Endothelial cell of umbilical vein (primary cell): ENCODE data around the gene GYS1. TPM values are rescaled to one million over a fixed set of nuclear protein-coding genes. Genes with fewer than 3 reads are reported as not detected.

Source experiments
- BruUV-seq: library from RNA; stranded (reverse); fragments of 400-500 nt; replicated peaks from 2 replicates; lab custom pipeline; 2021; lab: Mats Ljungman, UMichigan
- CTCF ChIA-PET: fragments of 300-600, 350-600 bp; sonication (Branson Sonifier 250); formaldehyde crosslinking; loops from one replicate; lab custom pipeline; 2021; ENCODE audit warnings: antibody characterized with exemption, inconsistent platforms; lab: Charles Lee
- POLR2A ChIA-PET: fragments of 300-600, 350-600 bp; sonication (Branson Sonifier 250); formaldehyde crosslinking; loops from one replicate; lab custom pipeline; 2021; ENCODE audit warnings: antibody characterized with exemption, inconsistent platforms; lab: Charles Lee
- DNase-seq: peaks from one replicate; pipeline ENCODE4 v3.0.0-alpha.2; 2011; ENCODE audit warnings: low read depth, low spot score
- FAIRE-seq: peaks from 2 replicates; lab custom pipeline; 2011; peaks lifted over from hg19 to GRCh38; lab: Jason Lieb, UNC
- H2AFZ ChIP-seq: 2 replicates; pipeline ENCODE4 v1.6.0; 2012; ENCODE audit warnings: low read depth, low read length, control low read depth, inconsistent platforms
- H3K27ac ChIP-seq: 2 replicates; pipeline ENCODE4 v1.5.1; 2011; ENCODE audit warnings: low read depth, mild to moderate bottlenecking, control low read depth, low read length, moderate library complexity; ENCODE audit not compliant: insufficient read depth
- H3K27me3 ChIP-seq, 2 experiments: 2 replicates each; pipeline versions ENCODE4 v1.6.0 to v1.6.1; 2011; ENCODE audit warnings: low read length in 2 of 2, mixed read lengths in 1 of 2; ENCODE audit not compliant: control insufficient read depth in 2 of 2, insufficient read depth in 2 of 2
- H3K36me3 ChIP-seq, 2 experiments: 2 replicates in 1 of 2; 3 replicates in 1 of 2; pipeline ENCODE4 v1.5.1; 2011; ENCODE audit warnings: low read length in 2 of 2, mild to moderate bottlenecking in 1 of 2, moderate library complexity in 1 of 2; ENCODE audit not compliant: control insufficient read depth in 2 of 2, insufficient read depth in 2 of 2; ENCODE audit errors: extremely low read depth in 1 of 2
- H3K4me1 ChIP-seq: 3 replicates; pipeline ENCODE4 v1.5.1; 2011; ENCODE audit warnings: mild to moderate bottlenecking, low read length; ENCODE audit not compliant: control insufficient read depth, insufficient read depth; ENCODE audit errors: extremely low read depth
- H3K4me2 ChIP-seq: 2 replicates; pipeline ENCODE4 v1.6.1; 2011; ENCODE audit warnings: low read length, control low read depth, mixed read lengths; ENCODE audit not compliant: insufficient read depth
- H3K4me3 ChIP-seq, 3 experiments: fragments of 200-600 bp in 1 of 3; sonication (generic), shearing (Covaris generic) in 1 of 3; replicated peaks in 1 of 3; 2 replicates each; pipeline ENCODE4 v1.5.1; 2011 to 2016; ENCODE audit warnings: control low read depth in 3 of 3, low read length in 3 of 3, mild to moderate bottlenecking in 2 of 3, inconsistent platforms in 1 of 3, low read depth in 1 of 3, moderate library complexity in 1 of 3; ENCODE audit not compliant: insufficient read depth in 1 of 3
- H3K79me2 ChIP-seq: 2 replicates; pipeline ENCODE4 v1.6.0; 2012; ENCODE audit warnings: low read length, inconsistent platforms; ENCODE audit not compliant: control insufficient read depth, insufficient read depth
- H3K9ac ChIP-seq: replicated peaks from 2 replicates; pipeline ENCODE3; 2011; ENCODE audit warnings: low read length, control low read depth; ENCODE audit not compliant: insufficient read depth; ENCODE audit errors: extremely low read depth
- H3K9me1 ChIP-seq: replicated peaks from 3 replicates; pipeline ENCODE4 v1.6.0; 2011; ENCODE audit warnings: mild to moderate bottlenecking, low read length; ENCODE audit not compliant: control insufficient read depth, insufficient read depth; ENCODE audit errors: extremely low read depth
- H3K9me3 ChIP-seq: replicated peaks from 2 replicates; pipeline ENCODE4 v1.5.1; 2012; ENCODE audit warnings: low read length, inconsistent platforms; ENCODE audit not compliant: control insufficient read depth, insufficient read depth
- H4K20me1 ChIP-seq: replicated peaks from 2 replicates; pipeline ENCODE3; 2011; ENCODE audit warnings: mild to moderate bottlenecking, low read length; ENCODE audit not compliant: control insufficient read depth, insufficient read depth; ENCODE audit errors: extremely low read depth
- EZH2 ChIP-seq: IDR thresholded peaks from 2 replicates; pipeline ENCODE4 v1.6.1; 2012; ENCODE audit warnings: borderline replicate concordance, low read depth, mild to moderate bottlenecking, moderate library complexity, low read length, inconsistent platforms; ENCODE audit not compliant: severe bottlenecking
- FOS ChIP-seq: IDR thresholded peaks from 2 replicates; pipeline ENCODE4 v1.6.1; 2011; ENCODE audit warnings: mild to moderate bottlenecking, low read length, moderate library complexity, borderline replicate concordance; ENCODE audit not compliant: insufficient read depth
- JUN ChIP-seq: IDR thresholded peaks from 2 replicates; pipeline ENCODE4 v1.6.1; 2011; ENCODE audit warnings: borderline replicate concordance, low read depth; ENCODE audit not compliant: insufficient read length, insufficient read depth
- MYC ChIP-seq: IDR thresholded peaks from one replicate; pipeline ENCODE4 v1.6.1; 2011; ENCODE audit warnings: mild to moderate bottlenecking, low read depth, low read length
- POLR2A ChIP-seq: IDR thresholded peaks from 2 replicates; pipeline ENCODE4 v1.6.1; 2012; ENCODE audit warnings: low read depth, mild to moderate bottlenecking, control low read depth, low read length
- POLR2AphosphoS5 ChIP-seq: IDR thresholded peaks from 2 replicates; pipeline ENCODE4 v1.6.1; 2012; ENCODE audit warnings: low read depth, mild to moderate bottlenecking, control low read depth, low read length, moderate library complexity; ENCODE audit not compliant: insufficient read depth
- dilution Hi-C: fragments of 300-500 bp; cut with MboI; formaldehyde crosslinking; loops from one replicate; pipeline ENCODE4 v1.15.0; 2019; ENCODE audit warnings: low sequenced_read_pairs; ENCODE audit not compliant: extremely low pct_ligation_motif_present
- intact Hi-C: fragments of 100-400 bp; cut with micrococcal nuclease; formaldehyde crosslinking; loops from one replicate; pipeline ENCODE4 v1.10.0; 2022
- polyA plus RNA-seq, 4 experiments: library from polyadenylated mRNA; depleted of rRNA in 3 of 4; stranded (reverse) in 3 of 4; unstranded in 1 of 4; fragments of >200 nt; gene quantifications; 2 replicates each; pipeline versions ENCODE4 v1.2.1 to v1.2.3, GENCODE V29; 2011 to 2012; ENCODE audit warnings: missing spikeins in 1 of 4
- total RNA-seq: library from RNA; stranded (reverse); gene quantifications from 2 replicates; pipeline ENCODE4 v1.2.3, GENCODE V29; 2021
- TF ChIP-seq, protein P1 (sequence below): IDR thresholded peaks from 2 replicates; pipeline ENCODE4 v1.6.1; 2011; ENCODE audit not compliant: insufficient read depth, insufficient read length
- TF ChIP-seq, protein P2 (sequence below), 2 donors: IDR thresholded peaks; 1 replicate in 1 of 2; 2 replicates in 1 of 2; pipeline ENCODE4 v1.5.1; 2011; ENCODE audit warnings: low read length in 2 of 2, mild to moderate bottlenecking in 2 of 2, moderate library complexity in 2 of 2, control low read depth in 1 of 2, inconsistent platforms in 1 of 2, low read depth in 1 of 2; ENCODE audit not compliant: insufficient read depth in 1 of 2; ENCODE audit errors: extremely low read depth in 1 of 2

GYS1 gene
- total and polyA plus RNA-seq, 2 donors (not counting 3 experiments of a cell fraction or from before 2014, with no cell fraction given) = 39.0 to 58.9 TPM

DNA sequence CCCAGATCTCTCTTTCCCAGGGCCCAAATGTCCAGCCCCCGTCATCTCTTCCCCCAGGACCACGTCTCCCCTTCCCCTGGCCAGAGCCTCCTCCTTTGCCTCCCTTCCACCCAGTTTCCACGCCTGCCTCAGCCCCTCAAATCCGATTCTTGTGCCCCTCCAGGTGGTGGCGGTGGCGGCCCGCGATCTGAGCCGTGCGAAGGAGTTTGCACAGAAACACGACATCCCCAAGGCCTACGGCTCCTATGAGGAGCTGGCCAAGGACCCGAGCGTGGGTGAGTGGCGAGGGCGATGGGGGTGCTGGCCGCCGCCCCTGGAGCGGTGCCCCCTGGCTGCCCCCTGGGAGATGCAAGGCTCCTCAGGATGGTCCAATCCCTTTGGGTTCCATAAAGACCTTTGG lies 58.3 kb downstream of the GYS1 start:
- Histone ChIP-seq H3K9me1 (no peaks in the 10 kb centered on the region), H3K79me2 (no peaks in the 10 kb centered on the region), H3K9ac (no peak overlapping the region), H2AFZ (no peak overlapping the region), H3K9me3 (no peaks in the 10 kb centered on the region), H4K20me1 (no peaks in the 10 kb centered on the region), H3K36me3 (no peaks in the 10 kb centered on the region), H3K27ac (no peak overlapping the region), H3K4me3 (no peak overlapping the region), H3K4me1 (peaks cover 9% of the 10 kb centered on the region), H3K27me3 (peaks cover 2 to 8% of the 10 kb centered on the region in 2 experiments), H3K4me2 (no peak overlapping the region)
- ChIA-PET CTCF (no interaction called here), POLR2A (no interaction called here)
- BruUV-seq = no TSS peak
- FAIRE-seq (no peak), DNase-seq (no peak)
- intact Hi-C loops = no loop called here
- dilution Hi-C loops = no loop called here
- TF ChIP-seq POLR2A = no peak
- TF ChIP-seq, protein P1, sequence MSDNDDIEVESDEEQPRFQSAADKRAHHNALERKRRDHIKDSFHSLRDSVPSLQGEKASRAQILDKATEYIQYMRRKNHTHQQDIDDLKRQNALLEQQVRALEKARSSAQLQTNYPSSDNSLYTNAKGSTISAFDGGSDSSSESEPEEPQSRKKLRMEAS = no peak
- TF ChIP-seq, protein P2, sequence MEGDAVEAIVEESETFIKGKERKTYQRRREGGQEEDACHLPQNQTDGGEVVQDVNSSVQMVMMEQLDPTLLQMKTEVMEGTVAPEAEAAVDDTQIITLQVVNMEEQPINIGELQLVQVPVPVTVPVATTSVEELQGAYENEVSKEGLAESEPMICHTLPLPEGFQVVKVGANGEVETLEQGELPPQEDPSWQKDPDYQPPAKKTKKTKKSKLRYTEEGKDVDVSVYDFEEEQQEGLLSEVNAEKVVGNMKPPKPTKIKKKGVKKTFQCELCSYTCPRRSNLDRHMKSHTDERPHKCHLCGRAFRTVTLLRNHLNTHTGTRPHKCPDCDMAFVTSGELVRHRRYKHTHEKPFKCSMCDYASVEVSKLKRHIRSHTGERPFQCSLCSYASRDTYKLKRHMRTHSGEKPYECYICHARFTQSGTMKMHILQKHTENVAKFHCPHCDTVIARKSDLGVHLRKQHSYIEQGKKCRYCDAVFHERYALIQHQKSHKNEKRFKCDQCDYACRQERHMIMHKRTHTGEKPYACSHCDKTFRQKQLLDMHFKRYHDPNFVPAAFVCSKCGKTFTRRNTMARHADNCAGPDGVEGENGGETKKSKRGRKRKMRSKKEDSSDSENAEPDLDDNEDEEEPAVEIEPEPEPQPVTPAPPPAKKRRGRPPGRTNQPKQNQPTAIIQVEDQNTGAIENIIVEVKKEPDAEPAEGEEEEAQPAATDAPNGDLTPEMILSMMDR (IDR thresholded peaks at IDR 0.05; ENCODE audit: extremely low read depth in 1 of 2, insufficient read depth in 1 of 2, low read depth in 1 of 2, low read length in 2 of 2) = no peak
- no peak for TF ChIP-seq POLR2AphosphoS5
- TF ChIP-seq EZH2 = no peak
- TF ChIP-seq MYC = no peak
- no peak for TF ChIP-seq JUN
- no peak for TF ChIP-seq FOS
